Stimulated activated CD4-positive, alpha-beta T cell treated with anti-CD3 and anti-CD28 coated beads, Interleukin-4, amount 100 ng/mL, for 4 hours (primary cell): ENCODE results near the gene MCC.

Experiments used
- DNase-seq, 2 experiments: peaks; one replicate each; pipeline ENCODE4 v3.0.0-alpha.2; 2020

The MCC gene

GRCh38 chr5:113193311-113193978 lies 294.8 kb downstream of the MCC start:
- DNase-seq = no peak

- DNase-seq = no peak
These were observed 295.7 kb downstream of the MCC start for GRCh38 chr5:113192541-113192940.

GRCh38 chr5:113190347-113190746 lies 297.9 kb downstream of the MCC start:
- DNase-seq = no peak

GRCh38 chr5:113189291-113189690 lies 299.0 kb downstream of the MCC start:
- DNase-seq = no peak

- DNase-seq = no peak
These were observed 299.8 kb downstream of the MCC start for GRCh38 chr5:113188436-113188835.

GRCh38 chr5:113187906-113188305 lies 300.3 kb downstream of the MCC start:
- DNase-seq = no peak

- DNase-seq = no peak
These were observed 302.2 kb downstream of the MCC start for GRCh38 chr5:113186061-113186460.

GRCh38 chr5:113183694-113184093 lies 304.6 kb downstream of the MCC start:
- no peak for DNase-seq

GRCh38 chr5:113182658-113183344 lies 305.5 kb downstream of the MCC start:
- no peak for DNase-seq

GRCh38 chr5:113181853-113182490 lies 306.3 kb downstream of the MCC start:
- no peak for DNase-seq

- DNase-seq = no peak
These were observed 306.8 kb downstream of the MCC start for GRCh38 chr5:113181409-113181808.

- DNase-seq = no peak
These were observed 309.1 kb downstream of the MCC start for GRCh38 chr5:113179156-113179555.

GRCh38 chr5:113178073-113178779 lies 310.0 kb downstream of the MCC start:
- no peak for DNase-seq

- no peak for DNase-seq
These were observed 311.0 kb downstream of the MCC start for GRCh38 chr5:113177225-113177624.

- DNase-seq = no peak
These were observed 311.5 kb downstream of the MCC start for GRCh38 chr5:113176734-113177133.

- no peak for DNase-seq
These were observed 312.1 kb downstream of the MCC start for GRCh38 chr5:113176196-113176595.

- DNase-seq = no peak
These were observed 315.9 kb downstream of the MCC start for GRCh38 chr5:113172231-113172826.

GRCh38 chr5:113171520-113171919 lies 316.7 kb downstream of the MCC start:
- DNase-seq = no peak

- no peak for DNase-seq
These were observed 317.5 kb downstream of the MCC start for GRCh38 chr5:113170707-113171106.

GRCh38 chr5:113169720-113170119 lies 318.5 kb downstream of the MCC start:
- DNase-seq = no peak

GRCh38 chr5:113167985-113168384 lies 320.3 kb downstream of the MCC start:
- DNase-seq = no peak

- no peak for DNase-seq
These were observed 321.3 kb downstream of the MCC start for GRCh38 chr5:113166852-113167366.

- DNase-seq = no peak
These were observed 322.0 kb downstream of the MCC start for GRCh38 chr5:113166261-113166660.
